ENCODE measurements around the gene TRIM67.

Gene TRIM67

GRCh38 chr1:231190456-231190855 lies 28.6 kb downstream of the TRIM67 start:
- TF ChIP-seq REST (IDR thresholded peaks at IDR 0.05; ENCODE audit: insufficient read depth in 1 of 2, low read depth in 2 of 2, low read length in 2 of 2) (no peak), FOXP2 (optimal IDR thresholded peaks at IDR 0.05; ENCODE audit: borderline replicate concordance, extremely low read depth, extremely low read length, insufficient read depth) (no peak), POLR2AphosphoS5 (IDR thresholded peaks at IDR 0.05; ENCODE audit: low read depth, low read length) (no peak), TAF1 (IDR thresholded peaks at IDR 0.05; ENCODE audit: borderline replicate concordance, insufficient read depth, low read length) (no peak), SIN3A (IDR thresholded peaks at IDR 0.05; ENCODE audit: borderline replicate concordance, insufficient read depth, low read length) (no peak)

DNA sequence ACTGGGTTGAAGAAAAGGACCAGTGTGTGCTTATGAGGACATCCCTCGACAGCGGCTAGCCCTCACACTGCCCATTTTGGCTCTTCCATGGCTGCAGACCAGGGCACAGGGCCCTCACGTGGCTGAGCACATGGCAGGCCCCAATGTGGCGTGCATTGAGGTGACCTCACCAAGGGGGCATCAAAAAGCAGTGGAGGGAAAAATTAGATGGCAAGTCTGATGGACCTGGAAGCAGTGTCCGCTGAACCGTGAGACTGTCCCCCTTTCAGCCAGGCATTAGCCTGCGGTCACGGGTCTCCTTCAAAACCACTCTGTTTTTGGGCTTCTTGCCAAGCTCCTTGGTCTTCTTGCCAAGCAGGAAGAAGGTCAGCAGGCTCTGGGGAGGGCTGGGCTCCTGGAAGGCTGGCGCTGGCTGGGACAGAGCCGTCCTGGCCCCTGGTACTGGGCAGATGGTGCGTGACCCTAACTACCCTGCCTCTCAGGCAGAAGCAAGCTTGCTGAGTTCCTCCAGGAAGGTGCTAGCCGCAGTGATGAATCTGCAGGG lies 30.8 kb downstream of the TRIM67 start:
- no peak for TF ChIP-seq TAF1 (IDR thresholded peaks at IDR 0.05; ENCODE audit: borderline replicate concordance, insufficient read depth, low read length)
- TF ChIP-seq REST (IDR thresholded peaks at IDR 0.05; ENCODE audit: insufficient read depth in 1 of 2, low read depth in 2 of 2, low read length in 2 of 2), result peak; percentile 21 to 48; a peak in 1 of 4 replicates

- TF ChIP-seq REST (IDR thresholded peaks at IDR 0.05; ENCODE audit: insufficient read depth in 1 of 2, low read depth in 2 of 2, low read length in 2 of 2), result no peak
- TF ChIP-seq SIN3A (IDR thresholded peaks at IDR 0.05; ENCODE audit: borderline replicate concordance, insufficient read depth, low read length), result no peak
- TF ChIP-seq FOXP2 (optimal IDR thresholded peaks at IDR 0.05; ENCODE audit: borderline replicate concordance, extremely low read depth, extremely low read length, insufficient read depth), result no peak
- TF ChIP-seq POLR2AphosphoS5 (IDR thresholded peaks at IDR 0.05; ENCODE audit: low read depth, low read length), result no peak
- no peak for TF ChIP-seq TAF1 (IDR thresholded peaks at IDR 0.05; ENCODE audit: borderline replicate concordance, insufficient read depth, low read length)
Measured at GRCh38 chr1:231193710-231194340, 32.0 kb downstream of the TRIM67 start.

DNA sequence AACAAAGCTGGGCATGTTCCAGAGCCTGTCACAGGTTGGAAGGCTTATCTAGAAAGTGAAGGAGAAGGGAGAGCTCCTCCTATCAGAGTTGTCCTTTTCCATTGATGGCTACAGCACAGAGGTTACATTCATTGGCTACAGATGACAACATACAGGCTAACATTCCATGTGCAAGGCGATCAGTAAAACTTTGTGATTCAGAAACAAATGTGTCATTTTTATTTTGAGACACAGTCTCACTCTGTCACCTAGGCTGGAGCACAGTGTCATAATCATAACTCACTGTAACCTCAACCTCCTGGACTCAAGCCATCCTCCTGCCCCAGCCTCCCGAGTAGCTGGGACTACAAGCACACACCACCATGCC lies 32.6 kb downstream of the TRIM67 start:
- no peak for TF ChIP-seq POLR2AphosphoS5 (IDR thresholded peaks at IDR 0.05; ENCODE audit: low read depth, low read length)
- no peak for TF ChIP-seq TAF1 (IDR thresholded peaks at IDR 0.05; ENCODE audit: borderline replicate concordance, insufficient read depth, low read length)
- TF ChIP-seq FOXP2 (optimal IDR thresholded peaks at IDR 0.05; ENCODE audit: borderline replicate concordance, extremely low read depth, extremely low read length, insufficient read depth), result no peak
- no peak for TF ChIP-seq SIN3A (IDR thresholded peaks at IDR 0.05; ENCODE audit: borderline replicate concordance, insufficient read depth, low read length)
- TF ChIP-seq REST (IDR thresholded peaks at IDR 0.05; ENCODE audit: insufficient read depth in 1 of 2, low read depth in 2 of 2, low read length in 2 of 2), result no peak
